ENCODE results near the gene TMC6. TPM values are rescaled to one million over a fixed set of nuclear protein-coding genes. Genes with fewer than 3 reads are reported as not detected.

The TMC6 gene
- polyA plus RNA-seq, 1 donor (not counting 4 experiments of a cell fraction or from before 2014, with no cell fraction given) = 20.4 TPM

GRCh38 chr17:78170692-78171590, 42.4 kb upstream of the TMC6 start:
- H4K20me1 ChIP-seq (ENCODE audit: control insufficient read depth, extremely low read depth, insufficient read depth, low read length) = no peaks in the 10 kb centered on the region
- peaks cover 22% of the 10 kb centered on the region for H3K4me1 ChIP-seq (ENCODE audit: control insufficient read depth, extremely low read depth, insufficient read depth, low read length)
- no peak overlapping the region for H3K4me2 ChIP-seq (ENCODE audit: control insufficient read depth, extremely low read depth, insufficient read depth, low read depth, low read length)
- H3K27me3 ChIP-seq (ENCODE audit: control insufficient read depth, extremely low read depth, insufficient read depth, low read length) = no peaks in the 10 kb centered on the region
- H3K4me3 ChIP-seq (ENCODE audit: control insufficient read depth in 2 of 3, extremely low read depth in 1 of 3, insufficient read depth in 2 of 3, low read depth in 1 of 3, low read length in 3 of 3) = no peak overlapping the region
- no peaks in the 10 kb centered on the region for H3K79me2 ChIP-seq (ENCODE audit: control insufficient read depth, insufficient read depth, low read length)
- H3K36me3 ChIP-seq (ENCODE audit: control insufficient read depth in 2 of 2, extremely low read depth in 1 of 2, insufficient read depth in 2 of 2, low read length in 2 of 2) = peaks cover 16 to 17% of the 10 kb centered on the region in 2 experiments
- no peaks in the 10 kb centered on the region for H3K9me1 ChIP-seq (ENCODE audit: control insufficient read depth, extremely low read depth, insufficient read depth, low read length)
- no peaks in the 10 kb centered on the region for H3K9me3 ChIP-seq (ENCODE audit: control insufficient read depth, low read depth, low read length)
- H3K27ac ChIP-seq (ENCODE audit: control insufficient read depth, insufficient read depth, low read length) = no peak overlapping the region
- no peak for TF ChIP-seq EZH2 (IDR thresholded peaks at IDR 0.05; ENCODE audit: low read length)
- TF ChIP-seq CTCF (optimal IDR thresholded peaks at IDR 0.05 in 1 of 3, IDR thresholded peaks at IDR 0.05 in 1 of 3, conservative IDR thresholded peaks at IDR 0.05 in 1 of 3; ENCODE audit: extremely low read depth in 1 of 3, insufficient read depth in 2 of 3, low read length in 3 of 3) = no peak
- DNase-seq (ENCODE audit: low read depth, low spot score) (no peak), FAIRE-seq (no peak)
- no peak overlapping the region for H2AFZ ChIP-seq (ENCODE audit: control insufficient read depth, low read length)
- dilution Hi-C loops (cut with MboI; ENCODE audit: extremely low pct_ligation_motif_present, low sequenced_read_pairs) = no loop called here
- H3K9ac ChIP-seq (ENCODE audit: control insufficient read depth, extremely low read depth, insufficient read depth, low read length) = no peak overlapping the region

GRCh38 chr17:78168903-78169793, 40.6 kb upstream of the TMC6 start:
- Histone ChIP-seq H3K27me3 (ENCODE audit: control insufficient read depth, extremely low read depth, insufficient read depth, low read length) (no peaks in the 10 kb centered on the region), H3K4me1 (ENCODE audit: control insufficient read depth, extremely low read depth, insufficient read depth, low read length) (peaks cover 22% of the 10 kb centered on the region), H3K4me2 (ENCODE audit: control insufficient read depth, extremely low read depth, insufficient read depth, low read depth, low read length) (peak overlapping the region; percentile 73), H4K20me1 (ENCODE audit: control insufficient read depth, extremely low read depth, insufficient read depth, low read length) (no peaks in the 10 kb centered on the region), H2AFZ (ENCODE audit: control insufficient read depth, low read length) (no peak overlapping the region), H3K9me3 (ENCODE audit: control insufficient read depth, low read depth, low read length) (no peaks in the 10 kb centered on the region), H3K27ac (ENCODE audit: control insufficient read depth, insufficient read depth, low read length) (no peak overlapping the region), H3K4me3 (ENCODE audit: control insufficient read depth in 2 of 3, extremely low read depth in 1 of 3, insufficient read depth in 2 of 3, low read depth in 1 of 3, low read length in 3 of 3) (peak overlapping the region; percentile 61 to 76 (median 68)), H3K36me3 (ENCODE audit: control insufficient read depth in 2 of 2, extremely low read depth in 1 of 2, insufficient read depth in 2 of 2, low read length in 2 of 2) (peaks cover 12 to 14% of the 10 kb centered on the region in 2 experiments), H3K79me2 (ENCODE audit: control insufficient read depth, insufficient read depth, low read length) (no peaks in the 10 kb centered on the region), H3K9ac (ENCODE audit: control insufficient read depth, extremely low read depth, insufficient read depth, low read length) (peak overlapping the region; percentile 72), H3K9me1 (ENCODE audit: control insufficient read depth, extremely low read depth, insufficient read depth, low read length) (no peaks in the 10 kb centered on the region)
- FAIRE-seq (no peak), DNase-seq (ENCODE audit: low read depth, low spot score) (no peak)
- dilution Hi-C loops (cut with MboI; ENCODE audit: extremely low pct_ligation_motif_present, low sequenced_read_pairs) = no loop called here
- no peak for TF ChIP-seq EZH2 (IDR thresholded peaks at IDR 0.05; ENCODE audit: low read length)
- TF ChIP-seq CTCF (optimal IDR thresholded peaks at IDR 0.05 in 1 of 3, IDR thresholded peaks at IDR 0.05 in 1 of 3, conservative IDR thresholded peaks at IDR 0.05 in 1 of 3; ENCODE audit: extremely low read depth in 1 of 3, insufficient read depth in 2 of 3, low read length in 3 of 3) = no peak

Measured in keratinocyte (primary cell).